SJCRH30 (cell line): ENCODE measurements around the gene TOP2A. TPM values are rescaled to one million over a fixed set of nuclear protein-coding genes. Genes with fewer than 3 reads are reported as not detected.

Source experiments
- DNase-seq, 2 experiments: peaks; one replicate each; pipeline ENCODE4 v3.0.0-alpha.2; 2015 to 2020
- H3K27ac ChIP-seq: fragments of 250-450 bp; sonication (Bioruptor Pico); 2 replicates; pipeline ENCODE4 v1.5.1; 2020; ENCODE audit warnings: mild to moderate bottlenecking, moderate library complexity
- H3K27me3 ChIP-seq: fragments of 250-450 bp; sonication (Bioruptor Pico); 2 replicates; pipeline ENCODE4 v1.5.1; 2020; ENCODE audit warnings: mild to moderate bottlenecking, moderate library complexity
- H3K36me3 ChIP-seq: fragments of 250-450 bp; sonication (Bioruptor Pico); 2 replicates; pipeline ENCODE4 v1.5.1; 2020; ENCODE audit warnings: mild to moderate bottlenecking, moderate library complexity
- H3K4me1 ChIP-seq: fragments of 250-450 bp; sonication (Bioruptor Pico); 2 replicates; pipeline ENCODE4 v1.5.1; 2020; ENCODE audit warnings: mild to moderate bottlenecking, moderate library complexity
- H3K4me3 ChIP-seq: fragments of 250-450 bp; sonication (Bioruptor Pico); 2 replicates; pipeline ENCODE4 v1.5.1; 2020; ENCODE audit warnings: mild to moderate bottlenecking, moderate library complexity
- H3K9me3 ChIP-seq: fragments of 250-450 bp; sonication (Bioruptor Pico); replicated peaks from 2 replicates; pipeline ENCODE4 v1.5.1; 2020; ENCODE audit warnings: mild to moderate bottlenecking, moderate library complexity
- total RNA-seq: library from RNA; depleted of rRNA; stranded (reverse); fragments of >200 nt; shearing (Covaris generic); gene quantifications from 2 replicates; pipeline ENCODE4 v1.2.3, GENCODE V29; 2014

Gene TOP2A
- total RNA-seq, 1 experiment from 2014 or later: 583 TPM

- no peaks in the 10 kb centered on the region for H3K36me3 ChIP-seq
- H3K4me1 ChIP-seq: peaks cover 17% of the 10 kb centered on the region; the same call in 1 of the 2 replicates
- no peaks in the 10 kb centered on the region for H3K9me3 ChIP-seq
- no peak overlapping the region for H3K4me3 ChIP-seq
- no peak overlapping the region for H3K27ac ChIP-seq
- no peak for DNase-seq
- H3K27me3 ChIP-seq: no peaks in the 10 kb centered on the region
Observed at GRCh38 chr17:40445751-40446468, 28.2 kb upstream of the TOP2A start.

GRCh38 chr17:40443988-40444899 lies 26.5 kb upstream of the TOP2A start:
- peak overlapping the region; percentile 49 for H3K4me3 ChIP-seq
- H3K27ac ChIP-seq: no peak overlapping the region
- DNase-seq: no peak
- no peaks in the 10 kb centered on the region for H3K9me3 ChIP-seq
- peaks cover 17% of the 10 kb centered on the region; the same call in 1 of the 2 replicates for H3K4me1 ChIP-seq
- no peaks in the 10 kb centered on the region for H3K36me3 ChIP-seq
- H3K27me3 ChIP-seq: no peaks in the 10 kb centered on the region

DNA sequence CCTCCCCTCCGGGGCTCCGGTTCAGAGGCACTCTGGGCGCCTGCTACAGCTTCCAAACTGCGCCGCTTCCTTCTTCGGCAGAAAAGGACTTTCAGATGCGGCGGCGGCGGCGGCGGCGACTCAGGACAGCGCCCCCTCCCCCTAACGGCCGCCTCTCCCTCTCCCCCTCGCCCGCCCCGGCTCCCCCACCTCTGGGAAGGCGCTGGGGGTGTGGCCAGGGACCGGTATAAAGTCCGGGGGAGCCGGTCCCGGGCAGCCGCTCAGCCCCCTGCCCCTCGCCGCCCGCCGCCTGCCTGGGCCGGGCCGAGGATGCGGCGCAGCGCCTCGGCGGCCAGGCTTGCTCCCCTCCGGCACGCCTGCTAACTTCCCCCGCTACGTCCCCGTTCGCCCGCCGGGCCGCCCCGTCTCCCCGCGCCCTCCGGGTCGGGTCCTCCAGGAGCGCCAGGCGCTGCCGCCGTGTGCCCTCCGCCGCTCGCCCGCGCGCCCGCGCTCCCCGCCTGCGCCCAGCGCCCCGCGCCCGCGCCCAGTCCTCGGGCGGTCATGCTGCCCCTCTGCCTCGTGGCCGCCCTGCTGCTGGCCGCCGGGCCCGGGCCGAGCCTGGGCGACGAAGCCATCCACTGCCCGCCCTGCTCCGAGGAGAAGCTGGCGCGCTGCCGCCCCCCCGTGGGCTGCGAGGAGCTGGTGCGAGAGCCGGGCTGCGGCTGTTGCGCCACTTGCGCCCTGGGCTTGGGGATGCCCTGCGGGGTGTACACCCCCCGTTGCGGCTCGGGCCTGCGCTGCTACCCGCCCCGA lies 25.7 kb upstream of the TOP2A start, which contains the start of gene IGFBP4:
Gene IGFBP4 (plus strand): TSS at position 255 of the 792 bp plus-strand sequence. CDS start 286 bp downstream, at position 541.
- Histone ChIP-seq H3K9me3 (no peaks in the 10 kb centered on the region), H3K27me3 (no peaks in the 10 kb centered on the region), H3K27ac (no peak within 1 kb of the TSS), H3K4me3 (peak within 1 kb of the TSS; percentile 49), H3K36me3 (no peaks in the 10 kb centered on the region), H3K4me1 (peaks cover 9% of the 10 kb centered on the region; the same call in 1 of the 2 replicates)
- peak; percentile 55 to 56 for DNase-seq

- no peaks in the 10 kb centered on the region for H3K9me3 ChIP-seq
- no peak overlapping the region for H3K27ac ChIP-seq
- H3K36me3 ChIP-seq: no peaks in the 10 kb centered on the region
- peaks cover 5% of the 10 kb centered on the region; the same call in 1 of the 2 replicates for H3K4me1 ChIP-seq
- H3K27me3 ChIP-seq: no peaks in the 10 kb centered on the region
- H3K4me3 ChIP-seq: peak overlapping the region; percentile 49
- DNase-seq: no peak
Observed at GRCh38 chr17:40442392-40443195, 24.9 kb upstream of the TOP2A start.

DNA sequence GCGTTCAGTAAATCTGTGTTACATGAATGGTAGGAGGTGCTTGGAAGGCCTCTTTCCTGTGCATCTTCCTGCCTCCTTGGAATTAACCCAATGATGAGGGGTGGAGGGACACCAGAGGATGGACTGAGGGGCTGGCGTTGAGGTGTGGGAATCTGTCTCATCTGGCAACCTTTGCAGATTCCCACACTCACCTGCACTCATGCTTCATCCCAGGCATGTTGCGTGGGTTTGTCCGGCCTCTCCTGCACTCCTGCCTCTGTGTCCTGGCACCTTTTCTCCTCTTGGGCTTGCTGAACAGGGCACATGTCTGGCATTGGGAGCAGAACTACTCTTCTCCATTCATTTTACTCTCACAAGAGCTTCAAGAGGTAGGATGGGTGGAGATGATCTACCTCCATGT lies 22.5 kb upstream of the TOP2A start:
- peaks cover 3% of the 10 kb centered on the region; the same call in 1 of the 2 replicates for H3K4me1 ChIP-seq
- no peak for DNase-seq
- H3K36me3 ChIP-seq: no peaks in the 10 kb centered on the region
- H3K4me3 ChIP-seq: no peak overlapping the region
- no peaks in the 10 kb centered on the region for H3K27me3 ChIP-seq
- no peaks in the 10 kb centered on the region for H3K9me3 ChIP-seq
- H3K27ac ChIP-seq: no peak overlapping the region

DNA sequence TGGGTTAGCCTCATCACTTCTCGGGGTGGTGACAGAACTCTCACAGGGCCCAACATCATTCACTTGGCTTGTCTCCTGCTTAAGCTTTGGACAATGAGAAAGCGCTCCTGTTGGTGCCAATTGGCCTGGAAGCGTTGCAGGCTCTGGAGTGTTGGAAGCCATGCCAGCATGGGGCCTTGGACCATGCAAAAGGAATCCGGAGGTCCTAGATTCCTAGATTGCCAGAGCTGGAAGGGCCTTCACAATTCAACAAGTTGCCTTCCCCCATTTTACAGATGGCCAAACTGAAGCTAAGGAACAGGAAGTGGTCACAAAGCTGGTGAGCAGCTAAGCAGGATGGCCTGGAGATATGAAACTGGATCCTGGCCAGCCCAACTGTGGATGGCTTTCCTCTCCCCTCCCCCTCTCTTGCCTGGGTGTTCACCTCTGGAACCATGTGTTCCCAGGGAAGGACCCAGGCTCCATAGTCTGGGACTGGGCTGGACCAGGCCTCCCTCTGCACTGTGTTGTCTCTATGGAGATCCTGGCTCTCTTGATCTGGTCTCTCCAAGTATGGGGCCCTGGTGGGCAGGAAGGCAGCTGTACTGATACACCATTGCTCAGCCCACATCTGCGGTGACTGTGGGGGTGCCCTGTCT lies 19.5 kb upstream of the TOP2A start:
- Histone ChIP-seq H3K27me3 (no peaks in the 10 kb centered on the region), H3K4me1 (no peaks in the 10 kb centered on the region), H3K4me3 (no peak overlapping the region), H3K27ac (no peak overlapping the region), H3K9me3 (no peaks in the 10 kb centered on the region), H3K36me3 (no peaks in the 10 kb centered on the region)
- DNase-seq: no peak

DNA sequence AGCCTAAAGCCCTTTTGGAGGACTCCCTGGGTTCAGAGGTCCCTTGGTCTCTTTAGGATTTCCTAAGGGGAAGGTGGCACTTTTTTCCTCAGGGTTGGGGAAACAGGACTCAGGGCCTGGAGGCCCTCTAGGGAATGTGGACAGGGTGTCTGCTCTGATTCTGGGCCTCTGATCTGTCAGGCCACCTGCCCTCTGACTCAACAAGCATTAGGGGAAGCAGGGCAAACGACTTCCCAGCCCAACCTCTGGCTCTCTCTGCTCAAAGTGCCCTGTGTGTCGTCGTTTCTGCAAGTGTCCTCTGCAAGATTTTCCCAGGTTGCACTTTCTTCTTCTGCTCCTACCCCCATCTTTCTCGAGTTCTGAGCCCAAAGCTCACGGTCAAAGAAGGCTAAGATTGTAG lies 18.9 kb upstream of the TOP2A start:
- Histone ChIP-seq H3K36me3 (no peaks in the 10 kb centered on the region), H3K27ac (no peak overlapping the region), H3K4me3 (no peak overlapping the region), H3K9me3 (no peaks in the 10 kb centered on the region), H3K4me1 (no peaks in the 10 kb centered on the region), H3K27me3 (no peaks in the 10 kb centered on the region)
- DNase-seq: no peak

DNA sequence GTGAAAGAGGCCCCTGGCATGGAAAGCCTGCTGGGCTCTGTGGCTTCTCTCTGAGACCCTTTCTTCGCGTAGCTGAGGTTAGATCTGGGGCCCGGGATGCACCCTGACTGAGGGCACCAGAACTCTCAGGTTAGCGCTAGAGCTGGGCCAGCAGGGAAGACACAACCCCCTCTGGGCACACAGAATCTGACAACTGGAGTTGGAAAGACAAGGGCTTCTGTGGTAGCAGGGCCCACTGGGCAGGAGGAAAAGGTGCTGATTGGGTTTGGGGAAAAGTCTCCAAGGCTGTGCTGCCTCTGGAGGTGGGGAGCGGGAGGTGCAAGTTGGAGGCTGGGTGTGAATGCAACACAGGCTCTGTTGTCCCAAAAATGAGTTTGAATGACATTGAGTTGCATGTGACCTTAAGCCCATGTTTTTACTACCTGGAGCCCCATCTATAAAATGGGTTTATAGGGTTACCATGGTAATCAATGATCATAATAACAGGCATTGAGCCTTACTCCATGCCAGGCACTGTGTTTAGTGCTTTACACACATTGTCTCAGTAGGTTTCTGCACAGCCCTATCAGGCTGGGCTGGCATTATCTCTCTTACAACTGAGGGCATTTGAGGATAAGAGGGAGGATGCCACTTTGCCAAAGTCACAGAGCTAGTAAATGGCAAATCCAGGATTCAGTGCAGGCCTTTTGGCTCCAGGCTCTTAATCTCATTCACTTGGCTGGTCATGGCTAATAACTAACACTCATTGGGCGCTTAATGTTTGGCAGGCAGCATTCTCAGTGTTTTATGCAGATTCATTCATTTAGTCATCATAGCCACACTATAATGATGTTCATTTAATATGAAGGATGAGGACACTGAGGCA lies 16.1 kb upstream of the TOP2A start:
- Histone ChIP-seq H3K27ac (no peak overlapping the region), H3K9me3 (no peaks in the 10 kb centered on the region), H3K27me3 (no peaks in the 10 kb centered on the region), H3K4me1 (no peaks in the 10 kb centered on the region), H3K36me3 (no peaks in the 10 kb centered on the region), H3K4me3 (no peak overlapping the region)
- peak in 1 of 2 experiments; percentile 40 for DNase-seq

- no peak overlapping the region for H3K27ac ChIP-seq
- no peaks in the 10 kb centered on the region for H3K9me3 ChIP-seq
- no peak for DNase-seq
- no peaks in the 10 kb centered on the region for H3K4me1 ChIP-seq
- no peaks in the 10 kb centered on the region for H3K27me3 ChIP-seq
- H3K4me3 ChIP-seq: no peak overlapping the region
- H3K36me3 ChIP-seq: no peaks in the 10 kb centered on the region
Observed at GRCh38 chr17:40432864-40433528, 15.3 kb upstream of the TOP2A start.

DNA sequence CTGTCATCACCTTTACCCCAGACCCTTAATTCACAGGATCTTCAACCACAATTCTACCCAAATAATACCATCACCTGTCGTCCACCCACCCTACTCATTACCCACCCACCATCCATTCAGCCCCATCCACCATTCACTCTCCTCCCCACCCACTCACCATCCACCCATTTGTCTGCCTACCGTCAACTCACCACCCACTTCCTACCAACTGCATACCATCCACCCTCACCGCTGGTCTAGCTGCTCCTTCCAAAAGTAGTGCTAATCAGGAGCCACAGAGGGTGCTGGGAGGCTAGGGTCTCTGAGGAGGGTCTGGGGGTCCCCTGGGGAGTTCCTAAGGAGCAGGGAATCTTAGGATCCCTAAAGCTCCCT lies 13.5 kb upstream of the TOP2A start:
- Histone ChIP-seq H3K27ac (no peak overlapping the region), H3K4me3 (no peak overlapping the region), H3K27me3 (no peaks in the 10 kb centered on the region), H3K4me1 (no peaks in the 10 kb centered on the region), H3K36me3 (no peaks in the 10 kb centered on the region), H3K9me3 (no peaks in the 10 kb centered on the region)
- DNase-seq: no peak

DNA sequence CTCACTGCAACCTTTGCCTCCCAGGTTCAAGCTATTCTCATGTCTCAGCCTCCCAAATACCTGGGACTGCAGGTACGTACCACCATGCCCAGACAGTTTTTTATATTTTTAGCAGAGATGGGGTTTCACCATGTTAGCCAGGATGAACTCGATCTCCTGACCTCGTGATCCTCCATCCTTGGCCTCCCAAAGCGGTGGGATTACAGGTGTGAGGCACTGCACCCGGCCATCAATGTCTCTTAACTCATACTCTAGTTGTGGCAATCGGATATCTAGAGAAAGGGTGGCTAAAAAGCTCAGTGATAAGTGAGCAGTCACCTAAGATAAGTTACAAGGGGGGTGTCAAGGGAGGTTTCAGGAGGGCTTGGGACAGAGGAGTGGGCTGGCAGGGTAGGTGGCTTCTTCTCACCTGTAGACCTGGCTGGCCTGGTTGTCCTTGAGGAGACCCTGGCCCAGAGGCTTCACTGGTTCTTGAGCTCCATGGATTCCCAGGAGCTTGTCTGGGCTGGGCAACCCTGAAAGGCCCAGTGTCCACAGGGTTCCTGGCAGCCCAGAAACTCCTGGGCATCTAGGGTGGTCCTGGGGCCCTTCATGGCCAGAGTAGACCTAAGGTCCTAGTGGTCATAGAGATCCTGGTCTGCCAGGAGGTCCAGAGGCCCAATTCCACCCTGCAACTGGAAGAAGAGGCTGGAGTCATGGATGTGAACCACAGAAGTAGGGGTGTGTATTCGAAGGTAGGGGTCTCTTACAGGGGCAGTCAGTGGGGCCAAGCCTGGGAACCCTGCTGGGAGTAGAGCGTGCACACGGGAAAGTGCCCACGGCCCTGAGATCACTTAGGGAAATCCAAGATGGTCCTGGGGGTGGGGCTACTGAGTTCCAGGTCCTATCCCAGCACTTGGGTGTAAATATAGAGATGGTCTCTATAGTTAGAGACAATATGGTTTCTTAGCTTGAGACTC lies 12.9 kb upstream of the TOP2A start:
- Histone ChIP-seq H3K9me3 (no peaks in the 10 kb centered on the region), H3K4me1 (no peaks in the 10 kb centered on the region), H3K27ac (no peak overlapping the region), H3K36me3 (no peaks in the 10 kb centered on the region), H3K4me3 (no peak overlapping the region), H3K27me3 (no peaks in the 10 kb centered on the region)
- DNase-seq: no peak
